MG63 (cell line): Measurements from ENCODE around the gene TNFRSF1B. TPM values are rescaled to one million over a fixed set of nuclear protein-coding genes. Genes with fewer than 3 reads are reported as not detected.

ENCODE experiments used
- DNase-seq: peaks from one replicate; pipeline ENCODE4 v3.0.0-alpha.2; 2020
- H3K27me3 ChIP-seq: fragments of 250-450 bp; sonication (Bioruptor Pico); 2 replicates; pipeline ENCODE4 v1.5.1; 2020; ENCODE audit warnings: mild to moderate bottlenecking, moderate library complexity
- H3K36me3 ChIP-seq: fragments of 250-450 bp; sonication (Bioruptor Pico); 2 replicates; pipeline ENCODE4 v1.5.1; 2020; ENCODE audit warnings: mild to moderate bottlenecking, moderate library complexity
- H3K4me3 ChIP-seq: fragments of 250-450 bp; sonication (Bioruptor Pico); 2 replicates; pipeline ENCODE4 v1.5.1; 2020; ENCODE audit warnings: mild to moderate bottlenecking, moderate library complexity
- H3K9me3 ChIP-seq: fragments of 250-450 bp; sonication (Bioruptor Pico); 2 replicates; pipeline ENCODE4 v1.5.1; 2020; ENCODE audit warnings: mild to moderate bottlenecking, moderate library complexity
- total RNA-seq: library from RNA; depleted of rRNA; stranded (reverse); fragments of >200 nt; shearing (Covaris generic); gene quantifications from 2 replicates; pipeline ENCODE4 v1.2.3, GENCODE V29; 2014; ENCODE audit warnings: low replicate concordance; rRNA removed

Gene TNFRSF1B
- total RNA-seq, 1 experiment from 2014 or later, result 3.9 TPM

DNA sequence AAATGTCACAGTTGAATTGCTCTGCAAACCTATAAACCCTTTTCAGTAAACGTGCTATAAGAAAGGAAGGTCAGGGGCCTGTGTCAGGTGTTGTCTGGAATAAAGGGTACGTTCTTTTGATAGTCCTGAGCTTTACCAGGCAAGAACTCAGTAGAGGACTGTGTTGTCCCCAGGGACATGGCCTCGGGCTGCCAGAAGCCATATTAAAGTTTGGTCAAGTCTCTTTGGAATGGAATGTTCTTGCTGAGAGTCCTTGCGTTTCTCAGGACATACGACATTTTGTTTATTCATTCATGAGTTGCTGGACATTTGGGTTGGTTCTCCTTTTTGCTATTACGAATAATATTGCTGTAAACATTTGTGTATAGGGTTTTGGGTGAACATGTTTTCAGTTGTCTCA is 79.8 kb downstream of the TNFRSF1B start:
- H3K27me3 ChIP-seq, result no peaks in the 10 kb centered on the region
- no peaks in the 10 kb centered on the region for H3K9me3 ChIP-seq
- no peak overlapping the region for H3K4me3 ChIP-seq
- H3K36me3 ChIP-seq, result peaks cover 50% of the 10 kb centered on the region
- no peak for DNase-seq

DNA sequence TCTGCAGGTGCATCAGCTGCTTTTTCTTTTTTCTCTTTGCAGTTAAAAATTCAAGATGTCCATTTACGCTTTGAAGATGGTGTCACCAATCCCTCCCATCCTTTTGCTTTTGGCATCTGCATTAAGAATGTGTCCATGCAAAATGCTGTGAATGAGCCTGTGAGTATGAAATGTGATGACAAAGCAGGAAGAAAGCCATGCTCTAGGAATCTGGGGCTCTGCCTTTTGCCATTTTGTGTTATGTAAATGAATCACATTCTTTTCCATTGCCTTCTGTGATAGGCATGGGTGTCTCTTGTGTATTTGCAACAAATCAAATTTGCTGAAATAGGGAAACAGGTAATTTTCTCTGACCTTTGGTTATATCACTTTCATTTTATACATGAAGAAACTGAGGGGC is 82.4 kb downstream of the TNFRSF1B start:
- peaks cover 46% of the 10 kb centered on the region for H3K36me3 ChIP-seq
- no peak overlapping the region for H3K4me3 ChIP-seq
- no peaks in the 10 kb centered on the region for H3K9me3 ChIP-seq
- H3K27me3 ChIP-seq, result no peaks in the 10 kb centered on the region
- DNase-seq, result no peak

DNA sequence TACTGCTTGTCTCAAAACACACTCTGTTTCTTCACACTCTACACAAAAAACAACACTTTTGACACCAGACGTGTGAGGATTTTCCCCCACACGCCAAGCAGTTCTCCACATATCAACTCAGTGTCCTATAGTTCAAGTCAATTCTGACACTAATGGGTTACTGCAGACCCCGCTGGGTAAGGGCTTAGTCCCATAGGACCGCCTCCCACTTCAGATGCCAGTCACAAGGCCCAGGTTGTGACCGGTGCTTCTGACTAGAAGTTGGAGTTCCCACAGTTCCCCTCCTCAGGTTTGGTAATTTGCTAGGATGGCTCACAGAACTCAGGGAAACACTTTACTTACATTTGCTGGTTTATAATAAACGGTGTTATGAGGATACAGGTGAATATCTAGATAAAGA is 83.0 kb downstream of the TNFRSF1B start:
- peaks cover 40% of the 10 kb centered on the region for H3K36me3 ChIP-seq
- no peaks in the 10 kb centered on the region for H3K27me3 ChIP-seq

DNA sequence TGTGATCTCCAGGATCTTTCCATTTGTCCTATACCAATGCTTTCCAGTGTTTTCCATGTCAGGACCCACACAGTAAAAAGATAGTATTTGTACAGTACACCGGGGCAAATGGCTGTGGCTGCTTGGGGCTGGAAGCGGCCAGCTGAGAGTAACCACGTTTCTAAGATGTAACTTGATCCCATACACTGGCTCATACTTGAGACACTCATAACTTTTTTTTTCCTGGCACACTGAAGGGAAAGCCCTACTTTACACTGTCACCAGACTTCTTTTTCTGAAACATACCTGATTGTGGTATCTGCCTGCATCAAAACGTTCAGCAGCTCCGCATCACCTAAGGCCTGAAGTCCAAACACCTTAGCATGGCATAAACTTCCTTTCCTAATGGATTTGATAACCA is 84.7 kb downstream of the TNFRSF1B start:
- DNase-seq, result no peak
- no peaks in the 10 kb centered on the region for H3K9me3 ChIP-seq
- H3K36me3 ChIP-seq, result peaks cover 38% of the 10 kb centered on the region
- H3K27me3 ChIP-seq, result no peaks in the 10 kb centered on the region
- H3K4me3 ChIP-seq, result no peak overlapping the region

More for the DNA sequence above, 83.0 kb downstream of the TNFRSF1B start:
- no peaks in the 10 kb centered on the region for H3K9me3 ChIP-seq
- H3K4me3 ChIP-seq, result no peak overlapping the region
- DNase-seq, result no peak

DNA sequence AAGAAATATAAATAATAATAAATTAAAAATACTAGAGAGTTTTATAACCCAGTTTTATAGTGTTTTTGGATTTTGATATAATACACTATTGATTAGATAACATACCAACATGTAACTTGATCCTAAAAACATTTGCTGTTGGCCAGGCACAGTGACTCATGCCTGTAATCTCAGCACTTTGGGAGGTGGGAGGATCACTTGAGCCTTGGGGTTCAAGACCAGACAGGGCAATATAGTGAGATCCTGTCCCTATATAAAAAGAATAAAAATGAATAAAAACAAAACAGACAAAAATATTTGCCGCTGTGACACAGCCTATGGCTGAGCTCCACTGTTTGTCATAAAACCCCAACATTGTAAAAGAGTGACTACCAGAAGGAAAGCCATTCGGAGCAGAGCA is 89.1 kb downstream of the TNFRSF1B start:
- Histone ChIP-seq H3K27me3 (no peaks in the 10 kb centered on the region), H3K4me3 (no peak overlapping the region), H3K9me3 (no peaks in the 10 kb centered on the region), H3K36me3 (peaks cover 39% of the 10 kb centered on the region)
- DNase-seq, result no peak

DNA sequence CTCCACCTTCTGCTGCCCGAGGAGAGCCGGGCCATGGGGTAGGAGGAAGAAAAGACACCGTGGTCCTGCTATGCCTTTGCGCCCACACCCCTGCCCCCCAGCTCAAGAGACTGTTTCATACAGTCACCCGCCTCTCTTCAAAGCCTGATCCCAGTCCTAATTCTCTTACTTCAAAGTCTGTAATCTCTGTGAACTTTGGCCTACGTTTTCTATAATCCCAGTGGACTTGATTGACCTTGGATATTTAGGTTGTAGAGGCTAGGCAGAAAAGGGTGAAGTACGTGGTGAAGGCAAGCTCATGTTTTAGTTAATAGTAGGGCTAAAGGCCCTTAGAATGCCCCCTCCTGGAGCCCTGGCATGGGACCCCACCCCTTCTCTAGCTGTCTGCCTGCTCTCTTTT is 91.5 kb downstream of the TNFRSF1B start:
- no peak for DNase-seq
- H3K9me3 ChIP-seq, result no peaks in the 10 kb centered on the region
- H3K36me3 ChIP-seq, result peaks cover 46% of the 10 kb centered on the region
- no peak overlapping the region for H3K4me3 ChIP-seq
- H3K27me3 ChIP-seq, result no peaks in the 10 kb centered on the region

Other genes with a start within 250 kb of the TNFRSF1B start
- 43.8 and 57.2 TPM in 2 replicates for gene KIAA2013, start 240.6 kb upstream of the TNFRSF1B start, total RNA-seq
- gene PLOD1, start 232.3 kb upstream of the TNFRSF1B start, total RNA-seq, result 124 and 169 TPM in 2 replicates
- 25.2 and 43.7 TPM in 2 replicates for gene MFN2, start 186.5 kb upstream of the TNFRSF1B start, total RNA-seq
- 33.8 and 35.9 TPM in 2 replicates for gene MIIP, start 147.5 kb upstream of the TNFRSF1B start, total RNA-seq
- gene TNFRSF8, start 103.7 kb upstream of the TNFRSF1B start, total RNA-seq, result 0.82 TPM in 1 of 2 replicates, not detected in the other
- gene VPS13D, start 63.0 kb downstream of the TNFRSF1B start, total RNA-seq, result 12.1 and 16.2 TPM in 2 replicates